AG04450 (cell line): ENCODE measurements around the gene CCSER1. TPM values are rescaled to one million over a fixed set of nuclear protein-coding genes. Genes with fewer than 3 reads are reported as not detected.

Source experiments
- CTCF ChIA-PET: fragments of 300-600, 350-600 bp; formaldehyde crosslinking; extraction: SDS; loops from one replicate; lab custom pipeline; 2022; ENCODE audit warnings: antibody characterized with exemption, inconsistent platforms; lab: Charles Lee
- POLR2A ChIA-PET: fragments of 350-600 bp; formaldehyde crosslinking; extraction: SDS; loops from one replicate; lab custom pipeline; 2021; ENCODE audit warnings: antibody characterized with exemption, inconsistent platforms; lab: Yijun Ruan, JAX
- DNase-seq: peaks from one replicate; pipeline ENCODE4 v3.0.0-alpha.2; 2011; ENCODE audit warnings: low read depth, low spot score
- H3K27ac ChIP-seq: one replicate; pipeline ENCODE4 v1.5.1; 2012; ENCODE audit warnings: low read depth, low read length, control low read depth
- H3K27me3 ChIP-seq: one replicate; pipeline ENCODE4 v1.6.0; 2012; ENCODE audit warnings: low read length; ENCODE audit not compliant: control insufficient read depth, insufficient read depth
- H3K4me3 ChIP-seq: 2 replicates; pipeline ENCODE4 v1.5.1; 2011; ENCODE audit warnings: mild to moderate bottlenecking, low read depth, low read length, control low read depth
- H3K9me3 ChIP-seq: 2 replicates; pipeline ENCODE4 v1.5.1; 2012; ENCODE audit warnings: low read length; ENCODE audit not compliant: control insufficient read depth, insufficient read depth
- CTCF ChIP-seq: IDR thresholded peaks from 2 replicates; pipeline ENCODE4 v1.5.1; 2011; ENCODE audit warnings: low read depth, low read length, control low read depth, inconsistent platforms
- polyA plus RNA-seq: library from polyadenylated mRNA; depleted of rRNA; stranded (reverse); fragments of >200 nt; gene quantifications from 2 replicates; pipeline ENCODE4 v1.2.3, GENCODE V29; 2011

CCSER1 gene
- polyA plus RNA-seq, 1 experiment = not detected

DNA sequence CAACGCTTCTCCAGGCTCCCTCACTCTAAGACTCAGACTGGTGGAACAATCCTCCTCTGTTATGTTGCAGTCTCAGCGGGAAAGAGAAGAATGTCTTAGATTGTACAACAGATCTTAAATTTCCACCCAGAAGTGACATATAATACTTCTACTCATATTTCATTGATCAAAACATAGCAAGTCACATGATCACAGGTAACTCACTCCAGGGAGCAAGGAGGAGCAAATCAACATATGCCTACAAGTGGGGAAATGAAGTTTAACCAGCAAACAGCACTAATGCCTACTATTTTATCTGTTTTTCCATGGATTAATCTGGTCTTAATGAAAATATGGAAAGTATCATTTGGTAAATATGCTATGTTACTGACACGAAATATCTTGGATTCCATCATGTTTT lies 819.8 kb downstream of the CCSER1 start:
- DNase-seq = no peak
- TF ChIP-seq CTCF = no peak
- no peaks in the 10 kb centered on the region for H3K9me3 ChIP-seq
- H3K27ac ChIP-seq = no peak overlapping the region
- no peak overlapping the region for H3K4me3 ChIP-seq
- ChIA-PET CTCF (no interaction called here), POLR2A (no interaction called here)
- H3K27me3 ChIP-seq = no peaks in the 10 kb centered on the region

DNA sequence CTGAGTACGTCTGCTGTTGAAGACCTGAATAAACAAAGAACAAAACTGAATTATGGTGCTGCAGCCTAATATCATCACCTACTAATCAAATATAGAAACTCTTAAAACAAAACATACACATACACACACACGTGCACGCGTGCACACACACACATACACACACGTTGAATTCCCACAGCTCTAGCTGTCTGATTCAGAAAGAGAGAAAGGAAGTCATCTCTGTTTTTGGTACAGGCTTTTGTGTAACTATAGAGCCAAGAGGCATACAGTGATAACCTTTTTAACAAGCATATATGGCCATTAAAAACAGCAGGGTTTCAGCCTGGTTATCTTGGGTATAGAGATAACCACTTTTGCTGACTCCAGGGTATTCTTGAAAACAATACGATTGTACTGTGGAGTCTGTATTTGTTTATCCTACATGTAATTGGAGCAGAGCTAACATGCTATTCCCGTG lies 823.2 kb downstream of the CCSER1 start:
- H3K27ac ChIP-seq = no peak overlapping the region
- no peak overlapping the region for H3K4me3 ChIP-seq
- POLR2A ChIA-PET = interaction anchor here (0.6 kb wide), 1 partner anchor 87 kb away, joined by 3 read pairs; no protein-coding TSS in a partner anchor

DNA sequence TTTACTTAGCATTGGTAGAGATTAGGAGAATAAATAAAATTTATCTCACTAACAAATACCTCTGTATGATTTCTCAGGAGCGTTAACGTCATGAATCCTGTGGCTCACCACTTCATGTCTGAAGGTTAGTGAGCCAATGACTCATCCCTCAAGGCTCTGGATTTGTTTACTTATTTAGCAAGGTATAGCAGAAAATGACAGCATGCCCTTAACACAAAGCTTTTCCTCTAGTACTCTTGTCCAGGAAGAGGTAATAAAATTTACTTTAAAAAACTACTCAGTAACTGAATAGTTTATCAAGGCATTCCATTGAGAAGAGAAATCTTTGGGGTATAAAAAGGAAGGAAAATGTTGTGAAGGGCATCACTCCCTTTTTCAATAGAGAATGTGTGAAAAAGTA lies 823.8 kb downstream of the CCSER1 start:
- no peak overlapping the region for H3K4me3 ChIP-seq
- H3K27me3 ChIP-seq = no peaks in the 10 kb centered on the region
- ChIA-PET POLR2A (interaction anchor here (0.6 kb wide), 1 partner anchor 86 kb away, joined by 3 read pairs; no protein-coding TSS in a partner anchor), CTCF (no interaction called here)
- no peaks in the 10 kb centered on the region for H3K9me3 ChIP-seq
- peak; percentile 15 for DNase-seq
- H3K27ac ChIP-seq = no peak overlapping the region
- no peak for TF ChIP-seq CTCF

More for the DNA sequence above, 823.2 kb downstream of the CCSER1 start:
- DNase-seq = no peak
- Histone ChIP-seq H3K9me3 (no peaks in the 10 kb centered on the region), H3K27me3 (no peaks in the 10 kb centered on the region)
- TF ChIP-seq CTCF = no peak
- CTCF ChIA-PET = no interaction called here

GRCh38 chr4:90958256-90958895 lies 831.2 kb downstream of the CCSER1 start:
- Histone ChIP-seq H3K9me3 (no peaks in the 10 kb centered on the region), H3K27me3 (no peaks in the 10 kb centered on the region), H3K4me3 (no peak overlapping the region), H3K27ac (no peak overlapping the region)
- TF ChIP-seq CTCF = no peak
- peak; percentile 66 for DNase-seq
- CTCF ChIA-PET = no interaction called here
- POLR2A ChIA-PET = interaction anchor here (0.7 kb wide), 1 partner anchor 22 kb away, joined by 3 read pairs; no protein-coding TSS in a partner anchor

DNA sequence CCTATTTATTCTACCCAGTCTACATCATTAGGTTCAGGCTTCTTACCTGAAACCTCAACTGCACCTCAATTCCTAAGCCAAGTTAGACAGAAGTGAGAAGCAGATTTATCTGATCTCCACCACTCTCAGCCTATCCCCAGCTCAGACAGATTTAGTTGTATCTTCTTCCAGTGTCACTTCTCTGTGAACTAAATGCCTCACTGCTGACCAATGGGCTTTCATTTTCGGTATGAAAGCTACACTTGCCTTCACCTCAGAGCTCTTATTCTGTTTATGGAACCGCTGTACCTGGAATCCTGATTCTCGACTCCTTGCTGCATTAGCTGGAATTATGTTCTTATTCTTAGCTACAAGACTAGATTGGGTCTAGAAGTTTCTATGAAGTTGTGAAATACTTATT lies 833.2 kb downstream of the CCSER1 start:
- no peak for TF ChIP-seq CTCF
- Histone ChIP-seq H3K4me3 (no peak overlapping the region), H3K9me3 (no peaks in the 10 kb centered on the region), H3K27me3 (no peaks in the 10 kb centered on the region), H3K27ac (no peak overlapping the region)
- POLR2A ChIA-PET = no interaction called here
- CTCF ChIA-PET = no interaction called here
- no peak for DNase-seq
